Fibroblast of lung (primary cell): ENCODE data around the gene SPEN.

Source experiments
- EZH2 ChIP-seq: IDR thresholded peaks from 2 replicates; pipeline ENCODE4 v1.5.1; 2012; ENCODE audit warnings: low read length, control low read depth, mild to moderate bottlenecking; ENCODE audit errors: missing control alignments
- TF ChIP-seq, protein P1 (sequence below), 2 donors: IDR thresholded peaks in 1 of 2; conservative IDR thresholded peaks in 1 of 2; 1 replicate in 1 of 2; 2 replicates in 1 of 2; pipeline ENCODE4 v1.5.1; 2011 to 2012; ENCODE audit warnings: low read length in 2 of 2, control low read depth in 1 of 2, inconsistent platforms in 1 of 2, low read depth in 1 of 2, mild to moderate bottlenecking in 1 of 2

- TF ChIP-seq, protein P1, sequence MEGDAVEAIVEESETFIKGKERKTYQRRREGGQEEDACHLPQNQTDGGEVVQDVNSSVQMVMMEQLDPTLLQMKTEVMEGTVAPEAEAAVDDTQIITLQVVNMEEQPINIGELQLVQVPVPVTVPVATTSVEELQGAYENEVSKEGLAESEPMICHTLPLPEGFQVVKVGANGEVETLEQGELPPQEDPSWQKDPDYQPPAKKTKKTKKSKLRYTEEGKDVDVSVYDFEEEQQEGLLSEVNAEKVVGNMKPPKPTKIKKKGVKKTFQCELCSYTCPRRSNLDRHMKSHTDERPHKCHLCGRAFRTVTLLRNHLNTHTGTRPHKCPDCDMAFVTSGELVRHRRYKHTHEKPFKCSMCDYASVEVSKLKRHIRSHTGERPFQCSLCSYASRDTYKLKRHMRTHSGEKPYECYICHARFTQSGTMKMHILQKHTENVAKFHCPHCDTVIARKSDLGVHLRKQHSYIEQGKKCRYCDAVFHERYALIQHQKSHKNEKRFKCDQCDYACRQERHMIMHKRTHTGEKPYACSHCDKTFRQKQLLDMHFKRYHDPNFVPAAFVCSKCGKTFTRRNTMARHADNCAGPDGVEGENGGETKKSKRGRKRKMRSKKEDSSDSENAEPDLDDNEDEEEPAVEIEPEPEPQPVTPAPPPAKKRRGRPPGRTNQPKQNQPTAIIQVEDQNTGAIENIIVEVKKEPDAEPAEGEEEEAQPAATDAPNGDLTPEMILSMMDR (conservative IDR thresholded peaks at IDR 0.05 in 1 of 2, IDR thresholded peaks at IDR 0.05 in 1 of 2; ENCODE audit: low read depth in 1 of 2, low read length in 2 of 2) = no peak
- TF ChIP-seq EZH2 = no peak
Observed at GRCh38 chr1:15938628-15939161, 91.2 kb downstream of the SPEN start.
